Stimulated activated CD4-positive, alpha-beta T cell treated with anti-CD3 and anti-CD28 coated beads, Interleukin-4, amount 100 ng/mL, for 4 hours (primary cell): ENCODE measurements around the gene LPCAT3.

Experiments
- DNase-seq, 2 experiments: peaks; one replicate each; pipeline ENCODE4 v3.0.0-alpha.2; 2020

The LPCAT3 gene

GRCh38 chr12:6950811-6951540 is 67.3 kb downstream of the LPCAT3 start, which contains the start of gene PTPN6:
TSS of gene PTPN6 (plus strand) at chr12:6951356. CDS start at chr12:6951513, 157 bp downstream.
- DNase-seq = peak; percentile 68 to 84

- DNase-seq = no peak
Observed at GRCh38 chr12:6950401-6950801, 67.9 kb downstream of the LPCAT3 start.

- DNase-seq = peak in 1 of 2 experiments; percentile 44
Observed at GRCh38 chr12:6948873-6949594, 69.2 kb downstream of the LPCAT3 start.

- no peak for DNase-seq
Observed at GRCh38 chr12:6947615-6948014, 70.7 kb downstream of the LPCAT3 start.

GRCh38 chr12:6946920-6947374 is 71.3 kb downstream of the LPCAT3 start:
- DNase-seq = no peak

GRCh38 chr12:6946033-6946919 is 72.0 kb downstream of the LPCAT3 start:
- peak; percentile 47 to 52 for DNase-seq

GRCh38 chr12:6945613-6946012 is 72.7 kb downstream of the LPCAT3 start:
- DNase-seq = no peak

- DNase-seq = peak; percentile 79 to 84
Observed at GRCh38 chr12:6944381-6945186, 73.7 kb downstream of the LPCAT3 start.

- DNase-seq = peak; percentile 61 to 67
Observed at GRCh38 chr12:6943722-6944380, 74.4 kb downstream of the LPCAT3 start, which contains the start of the genes C12orf57 and RNU7-1. TSS of gene C12orf57 (plus strand) at chr12:6944022. CDS start at chr12:6944122, 100 bp downstream. TSS of gene RNU7-1 (plus strand) at chr12:6943816.

- peak; percentile 58 to 79 for DNase-seq
Observed at GRCh38 chr12:6943389-6943721, 74.9 kb downstream of the LPCAT3 start.

- DNase-seq = no peak
Observed at GRCh38 chr12:6942331-6942665, 76.0 kb downstream of the LPCAT3 start.

- no peak for DNase-seq
Observed at GRCh38 chr12:6941782-6942181, 76.5 kb downstream of the LPCAT3 start.

GRCh38 chr12:6941267-6941666 is 77.0 kb downstream of the LPCAT3 start:
- DNase-seq = no peak

- DNase-seq = no peak
Observed at GRCh38 chr12:6939191-6939540, 79.1 kb downstream of the LPCAT3 start.

GRCh38 chr12:6938353-6939190 is 79.7 kb downstream of the LPCAT3 start:
- no peak for DNase-seq

- peak; percentile 88 to 93 for DNase-seq
Observed at GRCh38 chr12:6937481-6938352, 80.6 kb downstream of the LPCAT3 start.

GRCh38 chr12:6936636-6937480 is 81.4 kb downstream of the LPCAT3 start:
- DNase-seq = peak; percentile 62 to 81

- DNase-seq = no peak
Observed at GRCh38 chr12:6936194-6936635, 82.1 kb downstream of the LPCAT3 start.
